Smooth muscle cell (in vitro differentiated cells): ENCODE measurements around the gene ASTN2. TPM values are rescaled to one million over a fixed set of nuclear protein-coding genes. Genes with fewer than 3 reads are reported as not detected.

ENCODE experiments used
- DNase-seq: peaks from one replicate; lab custom pipeline; 2025; ENCODE audit not compliant: unreplicated experiment; lab: John Stamatoyannopoulos, UW
- H2AFZ ChIP-seq: fragments of 200-600 bp; sonication (generic); 2 replicates; pipeline ENCODE4 v1.6.0; 2016; ENCODE audit warnings: antibody characterized with exemption, low read depth, mild to moderate bottlenecking
- H3F3A ChIP-seq: fragments of 200-600 bp; sonication (generic); 2 replicates; pipeline ENCODE4 v1.6.0; 2017; ENCODE audit warnings: antibody characterized with exemption, low read depth
- H3K27ac ChIP-seq: fragments of 200-600 bp; sonication (generic); 2 replicates; pipeline ENCODE4 v1.5.1; 2016; ENCODE audit warnings: low read depth, mild to moderate bottlenecking
- H3K27me3 ChIP-seq: fragments of 200-600 bp; sonication (generic); 2 replicates; pipeline ENCODE4 v1.6.1; 2016; ENCODE audit warnings: low read depth, mild to moderate bottlenecking
- H3K36me3 ChIP-seq: fragments of 200-600 bp; sonication (generic); 2 replicates; pipeline ENCODE4 v1.5.1; 2016; ENCODE audit warnings: low read depth
- H3K4me1 ChIP-seq: fragments of 200-600 bp; sonication (generic); 2 replicates; pipeline ENCODE4 v1.5.1; 2016; ENCODE audit warnings: low read depth
- H3K4me2 ChIP-seq: fragments of 200-600 bp; sonication (generic); 2 replicates; pipeline ENCODE4 v1.6.0; 2016; ENCODE audit warnings: mild to moderate bottlenecking
- H3K4me3 ChIP-seq: fragments of 200-600 bp; sonication (generic); 2 replicates; pipeline ENCODE4 v1.5.1; 2016; ENCODE audit warnings: mild to moderate bottlenecking
- H3K79me2 ChIP-seq: fragments of 200-600 bp; sonication (generic); 2 replicates; pipeline ENCODE4 v1.6.0; 2016; ENCODE audit warnings: low read depth, mild to moderate bottlenecking
- H3K9ac ChIP-seq: fragments of 200-600 bp; sonication (generic); 2 replicates; pipeline ENCODE4 v1.6.0; 2016; ENCODE audit warnings: low read depth
- H3K9me3 ChIP-seq: fragments of 200-600 bp; sonication (generic); replicated peaks from 2 replicates; pipeline ENCODE4 v1.5.1; 2016; ENCODE audit warnings: low read depth
- H4K20me1 ChIP-seq: fragments of 200-600 bp; sonication (generic); 2 replicates; pipeline ENCODE4 v1.6.0; 2016; ENCODE audit warnings: low read depth
- CTCF ChIP-seq: fragments of 200-600 bp; sonication (generic); IDR thresholded peaks from 2 replicates; pipeline ENCODE4 v1.5.1; 2017; ENCODE audit warnings: borderline replicate concordance, mild to moderate bottlenecking, antibody characterized with exemption; ENCODE audit not compliant: insufficient read depth, poor library complexity, severe bottlenecking
- WGBS: methylation state at CpG from one replicate; pipeline ENCODE4 v1.1.7; 2016; ENCODE audit warnings: low lambda C conversion rate; 5-methylcytosine and 5-hydroxymethylcytosine counted together
- polyA plus RNA-seq: library from polyadenylated mRNA; unstranded; fragments of >200 nt; fragmentation: Nextera tagmentation; extraction: Ambion mirVana; gene quantifications from 2 replicates; pipeline ENCODE4 v1.2.1, GENCODE V29; 2016
- total RNA-seq: library from RNA; depleted of rRNA; stranded (reverse); fragments of >200 nt; gene quantifications from 2 replicates; pipeline ENCODE4 v1.2.3, GENCODE V29; 2014

The ASTN2 gene
- total and polyA plus RNA-seq, 2 experiments from 2014 or later: 6.5 to 6.7 TPM

- Histone ChIP-seq H3F3A (no peaks in the 10 kb centered on the region), H2AFZ (no peak overlapping the region), H3K4me3 (no peak overlapping the region), H3K27me3 (no peaks in the 10 kb centered on the region), H3K4me1 (no peaks in the 10 kb centered on the region), H3K4me2 (no peak overlapping the region), H4K20me1 (no peaks in the 10 kb centered on the region), H3K36me3 (no peaks in the 10 kb centered on the region), H3K9me3 (no peaks in the 10 kb centered on the region), H3K79me2 (no peaks in the 10 kb centered on the region), H3K9ac (no peak overlapping the region), H3K27ac (no peak overlapping the region)
- no peak for DNase-seq
- TF ChIP-seq CTCF: no peak
These were observed 688.3 kb downstream of the ASTN2 start for GRCh38 chr9:116726602-116727001.

GRCh38 chr9:116724123-116724522 is 690.7 kb downstream of the ASTN2 start:
- no peak overlapping the region for H3K9ac ChIP-seq
- WGBS: 69% methylated on average over 3 of the region's 3 CpGs
- no peak for DNase-seq
- H3K36me3 ChIP-seq: no peaks in the 10 kb centered on the region
- H2AFZ ChIP-seq: no peak overlapping the region
- H3K79me2 ChIP-seq: no peaks in the 10 kb centered on the region
- no peaks in the 10 kb centered on the region for H3K9me3 ChIP-seq
- no peak overlapping the region for H3K27ac ChIP-seq
- no peak overlapping the region for H3K4me2 ChIP-seq
- no peak for TF ChIP-seq CTCF
- no peaks in the 10 kb centered on the region for H3K4me1 ChIP-seq
- H3F3A ChIP-seq: no peaks in the 10 kb centered on the region
- H3K27me3 ChIP-seq: no peaks in the 10 kb centered on the region
- no peak overlapping the region for H3K4me3 ChIP-seq
- no peaks in the 10 kb centered on the region for H4K20me1 ChIP-seq

GRCh38 chr9:116721944-116722343 is 692.9 kb downstream of the ASTN2 start:
- no peak overlapping the region for H3K4me3 ChIP-seq
- WGBS: 62% methylated on average over 2 of the region's 2 CpGs
- H3F3A ChIP-seq: no peaks in the 10 kb centered on the region

More at GRCh38 chr9:116721944-116722343, 692.9 kb downstream of the ASTN2 start:
- no peak overlapping the region for H3K27ac ChIP-seq
- no peak overlapping the region for H3K9ac ChIP-seq
- no peak for DNase-seq
- H4K20me1 ChIP-seq: no peaks in the 10 kb centered on the region
- no peaks in the 10 kb centered on the region for H3K27me3 ChIP-seq
- no peak overlapping the region for H3K4me2 ChIP-seq
- no peak overlapping the region for H2AFZ ChIP-seq
- H3K9me3 ChIP-seq: no peaks in the 10 kb centered on the region
- H3K36me3 ChIP-seq: no peaks in the 10 kb centered on the region
- no peaks in the 10 kb centered on the region for H3K79me2 ChIP-seq
- H3K4me1 ChIP-seq: no peaks in the 10 kb centered on the region
- TF ChIP-seq CTCF: no peak
